ENCODE results near the gene GNAS. TPM values are rescaled to one million over a fixed set of nuclear protein-coding genes. Genes with fewer than 3 reads are reported as not detected.
A peak's percentile ranks its signal among the peaks of the same experiment; 100 is the strongest.
"Not testable (repeated sequence)": the region's sequence is repeated elsewhere in the genome, so short reads cannot be mapped to it uniquely, and the experiment has no call there.

GNAS gene
- total and polyA plus RNA-seq, 4 donors: 838 to 1,060 (median 907) TPM

- H3K9me3 ChIP-seq (ENCODE audit: control insufficient read depth, low read length): no peaks in the 10 kb centered on the region
- H3K27me3 ChIP-seq (ENCODE audit: control insufficient read depth in 1 of 2, insufficient read depth in 2 of 2, low read length in 1 of 2): no peaks in the 10 kb centered on the region
- H3K36me3 ChIP-seq (ENCODE audit: control insufficient read depth in 1 of 2, insufficient read depth in 2 of 2, low read length in 1 of 2): no peaks in the 10 kb centered on the region
- no peak overlapping the region for H3K4me3 ChIP-seq (ENCODE audit: low read length in 2 of 2)
- H3K4me1 ChIP-seq (ENCODE audit: control insufficient read depth in 1 of 2, insufficient read depth in 2 of 2, low read length in 2 of 2): no peaks in the 10 kb centered on the region
- WGBS, 2 donors: 92 to 94% methylated on average over 26 of the region's 26 CpGs
- peak in 1 of 2 donors; percentile 63 for DNase-seq
- no peak overlapping the region for H3K27ac ChIP-seq (ENCODE audit: low read depth in 1 of 2, low read length in 2 of 2)
- intact Hi-C loops (cut with DNase I): no loop called here
- ATAC-seq (ENCODE audit: low FRiP score): no peak
Observed at GRCh38 chr20:58822748-58823730, 29.5 kb upstream of the GNAS start.

- 88 to 89% methylated on average over 8 of the region's 8 CpGs for WGBS, 2 donors
- H3K4me1 ChIP-seq (ENCODE audit: control insufficient read depth in 1 of 2, insufficient read depth in 2 of 2, low read length in 2 of 2): peaks cover 0 to 2% of the 10 kb centered on the region in 2 donors
- no peaks in the 10 kb centered on the region for H3K27me3 ChIP-seq (ENCODE audit: control insufficient read depth in 1 of 2, insufficient read depth in 2 of 2, low read length in 1 of 2)
- ATAC-seq (ENCODE audit: low FRiP score) (no peak), DNase-seq (peak in 1 of 2 donors; percentile 26)
- intact Hi-C loops (cut with DNase I): no loop called here
- H3K4me3 ChIP-seq (ENCODE audit: low read length in 2 of 2): no peak overlapping the region
- H3K36me3 ChIP-seq (ENCODE audit: control insufficient read depth in 1 of 2, insufficient read depth in 2 of 2, low read length in 1 of 2): no peaks in the 10 kb centered on the region
- no peak overlapping the region for H3K27ac ChIP-seq (ENCODE audit: low read depth in 1 of 2, low read length in 2 of 2)
- H3K9me3 ChIP-seq (ENCODE audit: control insufficient read depth, low read length): no peaks in the 10 kb centered on the region
Observed at GRCh38 chr20:58824843-58825242, 27.7 kb upstream of the GNAS start.

DNA sequence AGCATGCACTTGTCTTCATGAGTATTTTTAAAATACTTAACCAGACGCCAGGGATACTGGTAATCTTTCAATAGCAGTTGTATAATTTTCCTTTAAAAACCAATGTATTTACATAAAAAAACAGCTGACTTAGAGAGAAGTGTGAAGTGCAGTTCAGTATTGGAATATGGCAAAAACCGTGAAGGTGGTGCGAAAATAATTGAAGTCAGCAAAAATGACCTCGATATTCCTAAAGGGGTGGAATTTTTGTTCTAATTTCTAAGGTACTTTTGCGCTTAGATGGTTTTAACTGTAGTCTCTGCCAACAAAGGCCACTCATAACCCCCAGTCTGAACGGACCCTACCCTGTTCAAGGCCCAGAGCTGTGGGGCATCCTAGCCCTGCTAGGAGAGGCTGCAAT is 27.1 kb upstream of the GNAS start:
- H3K27ac ChIP-seq (ENCODE audit: low read depth in 1 of 2, low read length in 2 of 2): no peak overlapping the region
- ATAC-seq (ENCODE audit: low FRiP score): no peak
- no peak for DNase-seq
- WGBS, 2 donors: 93 to 94% methylated on average over 6 of the region's 6 CpGs
- H3K4me3 ChIP-seq (ENCODE audit: low read length in 2 of 2): no peak overlapping the region
- H3K4me1 ChIP-seq (ENCODE audit: control insufficient read depth in 1 of 2, insufficient read depth in 2 of 2, low read length in 2 of 2): peaks cover 0 to 2% of the 10 kb centered on the region in 2 donors
- no peaks in the 10 kb centered on the region for H3K27me3 ChIP-seq (ENCODE audit: control insufficient read depth in 1 of 2, insufficient read depth in 2 of 2, low read length in 1 of 2)
- intact Hi-C loops (cut with DNase I): no loop called here
- no peaks in the 10 kb centered on the region for H3K9me3 ChIP-seq (ENCODE audit: control insufficient read depth, low read length)
- no peaks in the 10 kb centered on the region for H3K36me3 ChIP-seq (ENCODE audit: control insufficient read depth in 1 of 2, insufficient read depth in 2 of 2, low read length in 1 of 2)

DNA sequence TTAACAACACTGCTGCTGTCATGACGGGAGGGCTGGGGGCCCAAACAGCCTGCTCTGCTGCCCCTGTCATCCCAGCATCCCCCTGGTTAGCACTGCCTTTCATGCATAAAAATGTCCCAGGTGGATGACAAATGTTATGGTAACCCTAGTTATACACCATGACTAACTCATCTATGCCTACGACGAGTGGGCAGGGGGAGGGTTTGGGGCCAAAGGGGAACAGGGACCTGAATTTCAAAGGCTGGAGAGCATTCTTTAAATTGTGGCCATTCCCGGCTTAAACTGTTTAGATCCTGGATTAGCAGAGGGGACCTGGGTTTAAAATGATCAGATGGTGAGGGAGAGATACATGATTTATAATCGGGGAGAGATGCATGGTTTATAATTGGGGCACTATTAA is 26.2 kb upstream of the GNAS start:
- 81 to 86% methylated on average over 5 of the region's 5 CpGs for WGBS, 2 donors
- Histone ChIP-seq H3K36me3 (ENCODE audit: control insufficient read depth in 1 of 2, insufficient read depth in 2 of 2, low read length in 1 of 2) (no peaks in the 10 kb centered on the region), H3K4me3 (ENCODE audit: low read length in 2 of 2) (no peak overlapping the region), H3K4me1 (ENCODE audit: control insufficient read depth in 1 of 2, insufficient read depth in 2 of 2, low read length in 2 of 2) (peaks cover 0 to 2% of the 10 kb centered on the region in 2 donors), H3K27ac (ENCODE audit: low read depth in 1 of 2, low read length in 2 of 2) (no peak overlapping the region), H3K27me3 (ENCODE audit: control insufficient read depth in 1 of 2, insufficient read depth in 2 of 2, low read length in 1 of 2) (no peaks in the 10 kb centered on the region), H3K9me3 (ENCODE audit: control insufficient read depth, low read length) (no peaks in the 10 kb centered on the region)
- ATAC-seq (ENCODE audit: low FRiP score) (no peak), DNase-seq (peak in 1 of 2 donors; percentile 5)
- intact Hi-C loops (cut with DNase I): no loop called here

DNA sequence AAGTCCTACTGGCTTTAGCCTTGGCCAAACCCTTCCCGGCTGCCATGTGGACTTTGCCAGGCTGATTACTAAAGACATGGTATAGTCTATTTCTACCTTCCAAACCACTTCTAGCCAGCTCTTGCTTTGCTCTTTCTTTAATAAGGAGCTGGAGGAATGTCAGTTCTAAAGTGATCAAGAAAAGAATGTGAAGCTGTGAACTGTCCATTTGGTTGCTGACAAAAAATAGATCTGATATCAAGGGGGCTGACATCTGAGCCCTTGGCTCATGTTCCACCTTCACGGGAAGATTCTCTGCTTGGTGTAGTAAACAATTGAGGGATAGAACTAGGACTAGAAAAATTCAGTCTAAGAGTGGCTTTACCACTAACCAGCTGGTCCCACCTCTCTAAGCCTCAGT is 24.4 kb upstream of the GNAS start:
- intact Hi-C loops (cut with DNase I): no loop called here
- Histone ChIP-seq H3K27me3 (ENCODE audit: control insufficient read depth in 1 of 2, insufficient read depth in 2 of 2, low read length in 1 of 2) (no peaks in the 10 kb centered on the region), H3K9me3 (ENCODE audit: control insufficient read depth, low read length) (no peaks in the 10 kb centered on the region), H3K4me1 (ENCODE audit: control insufficient read depth in 1 of 2, insufficient read depth in 2 of 2, low read length in 2 of 2) (peaks cover 0 to 2% of the 10 kb centered on the region in 2 donors), H3K27ac (ENCODE audit: low read depth in 1 of 2, low read length in 2 of 2) (no peak overlapping the region), H3K36me3 (ENCODE audit: control insufficient read depth in 1 of 2, insufficient read depth in 2 of 2, low read length in 1 of 2) (no peaks in the 10 kb centered on the region), H3K4me3 (ENCODE audit: low read length in 2 of 2) (no peak overlapping the region)
- WGBS, 2 donors: 85 to 92% methylated on average over 2 of the region's 2 CpGs
- ATAC-seq (ENCODE audit: low FRiP score) (no peak), DNase-seq (peak in 1 of 2 donors; percentile 17)

DNA sequence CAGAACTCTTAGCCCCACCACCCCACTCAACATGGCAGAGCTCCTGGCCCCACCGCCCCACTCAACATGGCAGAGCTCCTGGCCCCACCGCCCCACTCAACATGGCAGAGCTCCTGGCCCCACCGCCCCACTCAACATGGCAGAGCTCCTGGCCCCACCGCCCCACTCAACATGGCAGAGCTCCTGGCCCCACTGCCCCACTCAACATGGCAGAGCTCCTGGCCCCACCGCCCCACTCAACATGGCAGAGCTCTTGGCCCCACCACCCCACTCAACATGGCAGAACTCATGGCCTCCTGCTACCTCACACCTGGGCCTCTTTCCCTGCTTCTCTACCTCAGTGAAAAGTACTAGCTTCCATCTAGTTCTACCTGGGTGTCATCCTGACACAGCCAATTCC is 23.7 kb upstream of the GNAS start:
- peak in 1 of 2 donors; percentile 8 for DNase-seq
- H3K27me3 ChIP-seq (ENCODE audit: control insufficient read depth in 1 of 2, insufficient read depth in 2 of 2, low read length in 1 of 2); H3K4me1 ChIP-seq (ENCODE audit: control insufficient read depth in 1 of 2, insufficient read depth in 2 of 2, low read length in 2 of 2); ATAC-seq (ENCODE audit: low FRiP score); H3K36me3 ChIP-seq (ENCODE audit: control insufficient read depth in 1 of 2, insufficient read depth in 2 of 2, low read length in 1 of 2); intact Hi-C loops (cut with DNase I); H3K4me3 ChIP-seq (ENCODE audit: low read length in 2 of 2); H3K9me3 ChIP-seq (ENCODE audit: control insufficient read depth, low read length): not testable (repeated sequence)
- WGBS, 2 donors: 100% methylated on average over 3 to 5 of the region's 5 CpGs
- H3K27ac ChIP-seq (ENCODE audit: low read depth in 1 of 2, low read length in 2 of 2): peak overlapping the region in 1 of 2 donors; percentile 6

- peak; percentile 61 for ATAC-seq (ENCODE audit: low FRiP score)
- Histone ChIP-seq H3K4me3 (ENCODE audit: low read length in 2 of 2) (no peak overlapping the region), H3K9me3 (ENCODE audit: control insufficient read depth, low read length) (no peaks in the 10 kb centered on the region), H3K27ac (ENCODE audit: low read depth in 1 of 2, low read length in 2 of 2) (peak overlapping the region in 1 of 2 donors; percentile 37), H3K27me3 (ENCODE audit: control insufficient read depth in 1 of 2, insufficient read depth in 2 of 2, low read length in 1 of 2) (no peaks in the 10 kb centered on the region), H3K36me3 (ENCODE audit: control insufficient read depth in 1 of 2, insufficient read depth in 2 of 2, low read length in 1 of 2) (no peaks in the 10 kb centered on the region), H3K4me1 (ENCODE audit: control insufficient read depth in 1 of 2, insufficient read depth in 2 of 2, low read length in 2 of 2) (peaks cover 0 to 2% of the 10 kb centered on the region in 2 donors)
- DNase-seq: peak; percentile 70 to 77
- intact Hi-C loops (cut with DNase I): no loop called here
- 17 to 20% methylated on average over 6 of the region's 6 CpGs for WGBS, 2 donors
Observed at GRCh38 chr20:58829531-58829941, 23.0 kb upstream of the GNAS start.

- 84 to 88% methylated on average over 4 of the region's 4 CpGs for WGBS, 2 donors
- Histone ChIP-seq H3K36me3 (ENCODE audit: control insufficient read depth in 1 of 2, insufficient read depth in 2 of 2, low read length in 1 of 2) (no peaks in the 10 kb centered on the region), H3K27ac (ENCODE audit: low read depth in 1 of 2, low read length in 2 of 2) (no peak overlapping the region), H3K9me3 (ENCODE audit: control insufficient read depth, low read length) (no peaks in the 10 kb centered on the region), H3K4me3 (ENCODE audit: low read length in 2 of 2) (no peak overlapping the region), H3K27me3 (ENCODE audit: control insufficient read depth in 1 of 2, insufficient read depth in 2 of 2, low read length in 1 of 2) (no peaks in the 10 kb centered on the region), H3K4me1 (ENCODE audit: control insufficient read depth in 1 of 2, insufficient read depth in 2 of 2, low read length in 2 of 2) (peaks cover 0 to 2% of the 10 kb centered on the region in 2 donors)
- ATAC-seq (ENCODE audit: low FRiP score): no peak
- DNase-seq: no peak
- intact Hi-C loops (cut with DNase I): no loop called here
Observed at GRCh38 chr20:58832457-58832856, 20.1 kb upstream of the GNAS start.

DNA sequence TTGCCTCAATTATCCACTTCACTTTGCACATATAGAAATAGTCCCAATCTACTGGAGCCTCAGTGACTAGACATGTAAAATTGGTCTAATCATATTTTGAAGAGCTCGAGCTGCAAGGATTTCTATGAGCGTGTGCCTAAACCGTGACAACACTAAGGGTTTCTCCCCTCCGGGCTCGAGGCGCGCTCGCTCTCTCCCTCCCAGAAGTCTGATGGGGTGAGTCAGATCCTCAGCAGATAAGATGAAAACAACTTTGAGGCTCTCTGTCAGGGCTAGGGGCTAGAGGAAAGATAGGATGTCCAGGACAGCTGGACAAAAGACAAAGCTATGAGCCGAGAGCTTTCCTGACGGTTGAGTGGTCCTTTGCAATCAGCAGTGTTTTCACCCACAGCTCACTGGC is 18.6 kb upstream of the GNAS start:
- Histone ChIP-seq H3K9me3 (ENCODE audit: control insufficient read depth, low read length) (no peaks in the 10 kb centered on the region), H3K36me3 (ENCODE audit: control insufficient read depth in 1 of 2, insufficient read depth in 2 of 2, low read length in 1 of 2) (no peaks in the 10 kb centered on the region), H3K27me3 (ENCODE audit: control insufficient read depth in 1 of 2, insufficient read depth in 2 of 2, low read length in 1 of 2) (no peaks in the 10 kb centered on the region), H3K4me1 (ENCODE audit: control insufficient read depth in 1 of 2, insufficient read depth in 2 of 2, low read length in 2 of 2) (peaks cover 0 to under 1% of the 10 kb centered on the region in 2 donors), H3K4me3 (ENCODE audit: low read length in 2 of 2) (no peak overlapping the region), H3K27ac (ENCODE audit: low read depth in 1 of 2, low read length in 2 of 2) (no peak overlapping the region)
- intact Hi-C loops (cut with DNase I): no loop called here
- ATAC-seq (ENCODE audit: low FRiP score): no peak
- DNase-seq: no peak
- 90% methylated on average over 10 of the region's 10 CpGs for WGBS, 2 donors
